Endothelial cell (in vitro differentiated cells): Measurements from ENCODE around the gene SERTAD1. TPM values are rescaled to one million over a fixed set of nuclear protein-coding genes. Genes with fewer than 3 reads are reported as not detected.
A peak's percentile ranks its signal among the peaks of the same experiment; 100 is the strongest.

Experiments
- DNase-seq: peaks from one replicate; pipeline ENCODE4 v3.0.0; 2021; ENCODE audit warnings: low spot score
- H3K27ac Mint-ChIP-seq: one replicate; pipeline ENCODE4 v1.8.0; 2021; ENCODE audit warnings: mixed read lengths, inconsistent platforms; ENCODE audit not compliant: unreplicated experiment
- H3K27me3 Mint-ChIP-seq: one replicate; pipeline ENCODE4 v1.8.0; 2021; ENCODE audit warnings: mild to moderate bottlenecking, moderate library complexity, mixed read lengths, inconsistent platforms; ENCODE audit not compliant: unreplicated experiment
- H3K36me3 Mint-ChIP-seq: one replicate; pipeline ENCODE4 v1.8.0; 2021; ENCODE audit warnings: mild to moderate bottlenecking, low read depth, mixed read lengths, inconsistent platforms; ENCODE audit not compliant: unreplicated experiment
- H3K4me1 Mint-ChIP-seq: one replicate; pipeline ENCODE4 v1.8.0; 2021; ENCODE audit warnings: mild to moderate bottlenecking, mixed read lengths, inconsistent platforms; ENCODE audit not compliant: unreplicated experiment
- H3K4me3 Mint-ChIP-seq: one replicate; pipeline ENCODE4 v1.8.0; 2021; ENCODE audit warnings: mild to moderate bottlenecking, mixed read lengths, inconsistent platforms; ENCODE audit not compliant: unreplicated experiment
- H3K9me3 Mint-ChIP-seq: one replicate; pipeline ENCODE4 v1.8.0; 2021; ENCODE audit warnings: mixed read lengths, inconsistent platforms; ENCODE audit not compliant: unreplicated experiment
- total RNA-seq: library from RNA; stranded (reverse); fragmentation: NEBNext Ultra II Directional; extraction: Animal tissue kit (Norgen Biotek cat#: 25700); gene quantifications from one replicate; pipeline ENCODE4 v1.2.1, GENCODE V29; 2021; ENCODE audit not compliant: unreplicated experiment
- TF ChIP-seq, protein P1 (sequence below): fragments of 200-600 bp; sonication (generic); IDR thresholded peaks from one replicate; pipeline ENCODE4 v1.5.0; 2021; ENCODE audit warnings: antibody characterized with exemption; ENCODE audit not compliant: unreplicated experiment

The SERTAD1 gene
- total RNA-seq, 1 donor from 2014 or later, result 11.8 TPM

DNA sequence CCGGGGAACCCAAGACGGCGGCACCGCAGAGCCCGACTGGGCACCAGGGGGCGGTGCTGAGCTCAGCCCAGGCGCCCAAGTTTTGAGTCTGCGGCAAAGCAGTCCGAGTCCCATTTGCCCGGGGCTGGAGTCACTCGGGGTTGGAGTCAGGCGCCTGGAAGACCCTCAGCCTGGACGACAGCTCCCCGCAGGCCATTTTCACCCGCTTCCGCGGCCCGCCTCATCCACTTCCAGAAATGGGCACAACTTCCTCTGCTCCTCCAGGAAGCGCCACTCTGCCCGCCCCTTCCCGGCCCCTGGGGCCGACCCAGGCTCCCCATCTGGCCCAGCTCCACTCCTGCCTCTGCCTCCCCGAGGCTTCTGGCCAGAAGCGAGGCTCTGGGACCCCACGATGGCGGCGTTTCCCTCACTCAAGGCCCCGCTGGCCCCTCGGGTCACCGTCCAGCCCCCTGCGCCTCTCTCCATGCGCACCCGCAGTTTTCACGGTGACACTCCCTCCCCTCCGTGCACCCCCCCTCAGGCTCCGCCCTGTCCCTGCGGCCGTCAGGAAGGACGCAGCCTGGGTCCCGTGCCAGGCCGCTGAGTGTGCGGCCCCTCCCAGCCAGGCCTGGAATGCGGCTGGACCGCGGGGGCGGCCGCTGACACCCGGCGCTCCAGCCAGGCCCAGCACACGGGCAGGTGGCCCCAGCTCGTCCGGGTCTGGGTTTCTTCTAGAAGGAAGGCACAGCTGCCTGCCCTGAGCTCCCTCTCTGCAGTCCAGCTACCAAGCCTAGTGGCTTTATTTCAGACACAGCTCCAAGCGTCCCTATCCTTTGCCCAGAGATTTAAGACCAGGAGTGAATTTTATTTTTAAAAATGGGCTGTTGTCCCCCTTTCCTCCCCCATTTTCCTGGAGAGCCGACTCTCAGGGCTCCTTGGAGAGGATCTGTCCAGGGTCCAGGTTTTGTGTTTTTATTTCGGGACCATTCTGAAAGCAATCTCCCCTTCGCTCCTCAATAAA lies 4.7 kb downstream of the SERTAD1 start:
- Mint-ChIP-seq H3K27me3 (peaks cover 15% of the 10 kb centered on the region), H3K4me1 (peaks cover 44% of the 10 kb centered on the region), H3K4me3 (peak overlapping the region; percentile 68), H3K27ac (peak overlapping the region; percentile 73), H3K36me3 (peaks cover 10% of the 10 kb centered on the region), H3K9me3 (no peaks in the 10 kb centered on the region)
- TF ChIP-seq, protein P1, sequence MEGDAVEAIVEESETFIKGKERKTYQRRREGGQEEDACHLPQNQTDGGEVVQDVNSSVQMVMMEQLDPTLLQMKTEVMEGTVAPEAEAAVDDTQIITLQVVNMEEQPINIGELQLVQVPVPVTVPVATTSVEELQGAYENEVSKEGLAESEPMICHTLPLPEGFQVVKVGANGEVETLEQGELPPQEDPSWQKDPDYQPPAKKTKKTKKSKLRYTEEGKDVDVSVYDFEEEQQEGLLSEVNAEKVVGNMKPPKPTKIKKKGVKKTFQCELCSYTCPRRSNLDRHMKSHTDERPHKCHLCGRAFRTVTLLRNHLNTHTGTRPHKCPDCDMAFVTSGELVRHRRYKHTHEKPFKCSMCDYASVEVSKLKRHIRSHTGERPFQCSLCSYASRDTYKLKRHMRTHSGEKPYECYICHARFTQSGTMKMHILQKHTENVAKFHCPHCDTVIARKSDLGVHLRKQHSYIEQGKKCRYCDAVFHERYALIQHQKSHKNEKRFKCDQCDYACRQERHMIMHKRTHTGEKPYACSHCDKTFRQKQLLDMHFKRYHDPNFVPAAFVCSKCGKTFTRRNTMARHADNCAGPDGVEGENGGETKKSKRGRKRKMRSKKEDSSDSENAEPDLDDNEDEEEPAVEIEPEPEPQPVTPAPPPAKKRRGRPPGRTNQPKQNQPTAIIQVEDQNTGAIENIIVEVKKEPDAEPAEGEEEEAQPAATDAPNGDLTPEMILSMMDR, result peak; percentile 85
- peak; percentile 87 for DNase-seq

DNA sequence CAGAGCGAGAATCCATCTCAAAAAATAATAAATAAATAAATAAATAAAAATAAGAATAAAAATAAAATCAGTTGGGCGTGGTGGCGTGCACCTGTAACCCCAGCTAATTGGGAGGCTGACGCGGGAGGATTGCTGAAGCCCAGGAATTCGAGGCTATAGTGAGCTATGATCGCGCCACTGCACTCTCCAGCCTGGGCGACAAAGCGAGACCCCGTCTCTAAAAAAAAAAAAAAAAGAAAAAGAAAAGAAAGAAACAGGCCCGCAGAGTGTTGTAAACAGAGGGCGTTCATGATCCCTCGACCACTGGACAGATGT lies 5.4 kb downstream of the SERTAD1 start:
- no peaks in the 10 kb centered on the region for H3K9me3 Mint-ChIP-seq
- TF ChIP-seq, protein P1, result no peak
- no peak for DNase-seq
- peaks cover 15% of the 10 kb centered on the region for H3K27me3 Mint-ChIP-seq
- H3K4me3 Mint-ChIP-seq, result no peak overlapping the region
- no peak overlapping the region for H3K27ac Mint-ChIP-seq
- peaks cover 50% of the 10 kb centered on the region for H3K4me1 Mint-ChIP-seq
- peaks cover 10% of the 10 kb centered on the region for H3K36me3 Mint-ChIP-seq

DNA sequence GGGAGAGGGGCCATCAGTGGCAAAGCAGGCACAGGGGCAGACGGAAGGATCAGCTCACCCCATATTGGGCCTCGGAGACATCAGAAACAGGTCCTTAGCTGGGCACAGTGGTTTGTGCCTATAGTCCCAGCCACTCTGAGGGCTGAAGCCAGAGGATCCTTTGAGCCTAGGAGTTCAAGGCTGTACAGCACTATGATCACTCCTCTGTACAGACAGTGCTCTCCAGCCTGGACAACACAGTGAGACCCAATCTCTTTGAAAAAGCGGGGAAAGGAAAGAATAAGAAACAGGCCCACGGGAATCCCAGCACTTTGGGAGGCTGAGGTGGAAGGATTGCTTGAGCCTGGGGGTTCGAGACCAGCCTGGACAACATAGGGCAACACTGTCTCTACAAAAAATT lies 6.0 kb downstream of the SERTAD1 start:
- H3K4me3 Mint-ChIP-seq, result peak overlapping the region; percentile 40
- no peak overlapping the region for H3K27ac Mint-ChIP-seq
- H3K36me3 Mint-ChIP-seq, result peaks cover 10% of the 10 kb centered on the region
- H3K9me3 Mint-ChIP-seq, result no peaks in the 10 kb centered on the region
- peaks cover 53% of the 10 kb centered on the region for H3K4me1 Mint-ChIP-seq
- no peak for DNase-seq
- peaks cover 12% of the 10 kb centered on the region for H3K27me3 Mint-ChIP-seq
- TF ChIP-seq, protein P1, result no peak

DNA sequence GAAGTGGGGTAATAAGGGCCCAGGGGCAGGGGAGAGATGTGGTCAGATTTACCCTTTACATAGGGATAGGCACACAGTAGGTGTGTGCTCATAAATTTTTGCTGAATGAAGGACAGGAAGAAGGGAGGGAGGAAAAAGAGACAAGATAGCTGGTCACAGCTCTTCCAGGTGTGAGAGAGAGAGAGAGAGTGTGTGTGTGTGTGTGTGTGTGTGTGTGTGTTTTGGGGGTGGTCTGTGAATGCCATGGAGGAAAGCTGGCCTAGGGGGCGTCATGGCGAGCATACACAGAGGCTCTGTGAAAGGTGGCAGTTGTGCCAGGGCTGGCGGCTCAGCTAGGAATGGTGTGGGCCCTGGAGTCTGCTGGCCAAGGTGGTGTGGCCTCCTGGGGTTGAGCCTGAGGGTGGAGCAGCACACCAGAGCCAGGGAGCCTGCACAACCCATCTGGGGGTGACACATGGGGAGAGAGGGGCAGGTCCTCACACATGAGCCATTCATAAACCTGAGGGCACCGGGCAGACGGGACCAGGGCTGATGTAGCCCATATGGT lies 6.7 kb downstream of the SERTAD1 start:
- Mint-ChIP-seq H3K4me3 (peak overlapping the region; percentile 3), H3K27ac (no peak overlapping the region), H3K36me3 (peaks cover 10% of the 10 kb centered on the region), H3K9me3 (no peaks in the 10 kb centered on the region), H3K27me3 (peaks cover 8% of the 10 kb centered on the region), H3K4me1 (peaks cover 48% of the 10 kb centered on the region)
- DNase-seq, result no peak
- TF ChIP-seq, protein P1, result no peak

DNA sequence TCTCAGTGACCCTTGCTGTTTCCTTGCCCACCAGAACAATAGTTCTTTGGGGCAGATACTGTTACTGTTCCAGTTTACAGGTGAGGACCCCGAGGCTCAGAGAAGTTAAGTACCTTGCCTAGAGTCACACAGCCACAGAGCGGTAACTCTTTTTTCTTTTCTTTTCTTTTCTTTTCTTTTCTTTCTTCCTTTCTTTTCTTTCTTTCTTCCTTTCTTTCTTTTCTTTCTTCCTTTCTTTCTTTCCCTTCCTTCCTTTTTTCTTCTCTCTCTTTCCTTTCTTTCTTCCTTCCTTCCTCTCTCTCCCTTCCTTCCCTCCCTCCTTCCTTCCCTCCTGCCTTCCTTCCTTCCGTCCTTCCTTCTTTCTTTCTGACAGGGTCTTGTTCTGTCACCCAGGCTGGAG lies 7.8 kb downstream of the SERTAD1 start:
- TF ChIP-seq, protein P1, result no peak
- H3K27ac Mint-ChIP-seq, result peak overlapping the region; percentile 95
- peaks cover 53% of the 10 kb centered on the region for H3K4me1 Mint-ChIP-seq
- peaks cover 14% of the 10 kb centered on the region for H3K27me3 Mint-ChIP-seq
- no peaks in the 10 kb centered on the region for H3K9me3 Mint-ChIP-seq
- H3K36me3 Mint-ChIP-seq, result peaks cover 10% of the 10 kb centered on the region
- peak overlapping the region; percentile 80 for H3K4me3 Mint-ChIP-seq
- DNase-seq, result no peak
